Pancreas (tissue), 10 donors: ENCODE results near the gene RAPGEFL1. TPM values are rescaled to one million over a fixed set of nuclear protein-coding genes. Genes with fewer than 3 reads are reported as not detected.

ENCODE experiments used
- ATAC-seq, 4 donors: fragments of 200-7000 bp; cut with Tn5 transposase; one replicate each; pipeline versions ENCODE4 v1.8.0 to v1.9.1; 2020; ENCODE audit warnings: mild to moderate bottlenecking in 4 of 4, moderate library complexity in 4 of 4
- DNase-seq, 6 donors: peaks; one replicate each; pipeline ENCODE4 v3.0.0-alpha.2; 2020
- FAIRE-seq: peaks from 2 replicates; lab custom pipeline; 2012; peaks lifted over from hg19 to GRCh38; lab: Jason Lieb, UNC
- H3K27ac ChIP-seq, 4 donors: fragments of 200-600 bp; sonication (generic); 1 replicate in 3 of 4; 2 replicates in 1 of 4; pipeline versions ENCODE4 v1.5.0 to v1.8.0; 2020
- H3K27me3 ChIP-seq, 4 donors: fragments of 200-600 bp; one replicate each; pipeline ENCODE4 v1.8.0; 2021
- H3K36me3 ChIP-seq, 3 donors: fragments of 200-600 bp; sonication (generic) in 1 of 3; one replicate each; pipeline versions ENCODE4 v1.5.0 to v1.8.0; 2020 to 2021
- H3K4me1 ChIP-seq, 3 donors: fragments of 200-600 bp; one replicate each; pipeline ENCODE4 v1.8.0; 2021
- H3K4me3 ChIP-seq, 4 donors: fragments of 200-600 bp; sonication (generic) in 2 of 4; one replicate each; pipeline versions ENCODE4 v1.5.0 to v1.8.0; 2020 to 2021
- H3K9me3 ChIP-seq, 4 donors: fragments of 200-600 bp; one replicate each; pipeline ENCODE4 v1.8.0; 2021
- WGBS, 2 donors: extraction: QIAGEN DNeasy Blood & Tissue Kit; methylation state at CpG; one replicate each; pipeline ENCODE4 v1.1.7; 2013; 5-methylcytosine and 5-hydroxymethylcytosine counted together
- intact Hi-C, 3 donors: fragments of 100-400 bp; cut with DNase I; formaldehyde crosslinking; loops; one replicate each; pipeline versions ENCODE4 v1.11.1 to v1.14.2; 2022
- polyA plus RNA-seq, 2 donors: library from polyadenylated mRNA; stranded (reverse); fragments of 200-250 nt; gene quantifications; one replicate each; pipeline ENCODE4 v1.2.3, GENCODE V29; 2013
- total RNA-seq, 6 donors: library from RNA; stranded (reverse); fragmentation: NEBNext Ultra II Directional in 4 of 6; extraction: Animal tissue kit (Norgen Biotek cat#: 25700) in 4 of 6; gene quantifications; one replicate each; pipeline versions ENCODE4 v1.2.1 to v1.2.4, GENCODE V29; 2021 to 2023
- TF ChIP-seq, protein P1 (sequence below), 4 donors: fragments of 200-600 bp; sonication (generic) in 3 of 4; IDR thresholded peaks; one replicate each; pipeline versions ENCODE4 v1.5.0 to v1.8.0; 2021; ENCODE audit warnings: antibody characterized with exemption in 4 of 4
- donor health status: healthy with polysubstance abuse.
- donor health status: DM: no; HTN: no; CAD: no; lungs with moderate emphysema.
- donor health status: DM: no; HTN: no; CAD: no.
- donor health status: control.
- donor health status: control.
- donor health status: Bipolar disorder and iron deficiency.
- donor health status: DM: yes; HTN: yes; CAD: no.
- donor health status: DM: no; HTN: no; CAD: no.
- donor health status: DM: no; HTN: no; CAD: no.
- donor health status: DM: yes; HTN: yes; CAD: no.

The RAPGEFL1 gene
- total and polyA plus RNA-seq, 8 donors = 2.6 to 10.6 (median 4.4) TPM

DNA sequence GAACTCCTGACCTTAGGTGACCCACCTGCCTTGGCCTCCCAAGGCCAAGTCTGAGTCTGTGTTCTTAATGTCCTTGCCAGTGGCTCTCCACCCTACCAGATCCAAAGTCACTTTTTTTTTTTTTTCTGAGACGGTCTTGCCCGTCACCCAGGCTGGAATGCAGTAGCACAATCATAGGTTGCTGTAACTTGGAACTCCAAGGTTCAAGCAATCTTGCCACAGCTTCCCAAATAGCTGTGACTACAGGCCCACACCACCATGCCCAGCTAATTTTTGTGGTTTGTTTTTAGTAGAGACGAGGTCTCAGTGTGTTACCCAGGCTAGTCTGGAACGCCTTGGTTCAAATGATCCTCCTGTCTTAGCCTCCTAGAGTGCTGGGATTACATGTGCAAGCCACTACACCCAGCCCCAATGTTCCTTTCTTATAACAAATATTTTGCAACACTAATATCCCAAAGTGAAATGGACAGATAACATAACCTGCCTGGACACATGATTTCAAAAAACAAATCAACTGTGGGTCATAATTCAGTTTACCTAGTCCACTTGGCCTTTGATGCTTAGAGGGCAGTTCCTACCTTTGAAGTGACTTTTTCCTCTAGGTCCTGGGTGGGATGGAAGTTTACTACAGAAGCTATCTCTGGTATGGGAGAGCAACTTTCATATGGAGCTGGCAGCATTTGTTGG, 4.0 kb upstream of the RAPGEFL1 start:
- Histone ChIP-seq H3K27me3 (no peaks in the 10 kb centered on the region), H3K4me3 (no peak overlapping the region), H3K4me1 (peaks cover 0 to 8% (median 0%) of the 10 kb centered on the region in 3 donors), H3K9me3 (no peaks in the 10 kb centered on the region), H3K36me3 (peaks cover 6 to 27% (median 22%) of the 10 kb centered on the region in 3 donors), H3K27ac (no peak overlapping the region)
- FAIRE-seq = no peak
- intact Hi-C loops = no loop called here
- no peak for DNase-seq
- TF ChIP-seq, protein P1, sequence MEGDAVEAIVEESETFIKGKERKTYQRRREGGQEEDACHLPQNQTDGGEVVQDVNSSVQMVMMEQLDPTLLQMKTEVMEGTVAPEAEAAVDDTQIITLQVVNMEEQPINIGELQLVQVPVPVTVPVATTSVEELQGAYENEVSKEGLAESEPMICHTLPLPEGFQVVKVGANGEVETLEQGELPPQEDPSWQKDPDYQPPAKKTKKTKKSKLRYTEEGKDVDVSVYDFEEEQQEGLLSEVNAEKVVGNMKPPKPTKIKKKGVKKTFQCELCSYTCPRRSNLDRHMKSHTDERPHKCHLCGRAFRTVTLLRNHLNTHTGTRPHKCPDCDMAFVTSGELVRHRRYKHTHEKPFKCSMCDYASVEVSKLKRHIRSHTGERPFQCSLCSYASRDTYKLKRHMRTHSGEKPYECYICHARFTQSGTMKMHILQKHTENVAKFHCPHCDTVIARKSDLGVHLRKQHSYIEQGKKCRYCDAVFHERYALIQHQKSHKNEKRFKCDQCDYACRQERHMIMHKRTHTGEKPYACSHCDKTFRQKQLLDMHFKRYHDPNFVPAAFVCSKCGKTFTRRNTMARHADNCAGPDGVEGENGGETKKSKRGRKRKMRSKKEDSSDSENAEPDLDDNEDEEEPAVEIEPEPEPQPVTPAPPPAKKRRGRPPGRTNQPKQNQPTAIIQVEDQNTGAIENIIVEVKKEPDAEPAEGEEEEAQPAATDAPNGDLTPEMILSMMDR (IDR thresholded peaks at IDR 0.05) = no peak
- 90 to 93% methylated on average over 4 of the region's 4 CpGs for WGBS, 2 donors
- ATAC-seq = no peak

DNA sequence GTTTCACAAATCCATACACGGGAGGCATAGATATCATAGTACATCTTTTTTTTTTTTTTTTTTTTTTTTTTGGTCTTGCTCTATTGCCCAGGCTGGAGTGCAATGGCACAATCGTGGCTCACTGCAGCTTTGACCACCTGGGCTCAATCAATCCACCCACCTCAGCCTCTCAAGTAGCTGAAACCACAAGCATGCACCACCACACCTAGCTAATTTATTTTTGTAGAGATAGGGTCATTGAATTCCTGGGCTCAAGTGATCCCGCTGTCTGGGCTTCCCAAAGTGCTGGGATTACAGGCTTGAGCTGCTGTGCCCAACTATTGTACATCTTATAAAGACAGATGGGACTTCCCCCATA, 3.5 kb upstream of the RAPGEFL1 start:
- FAIRE-seq = no peak
- no peak overlapping the region for H3K27ac ChIP-seq
- no peaks in the 10 kb centered on the region for H3K27me3 ChIP-seq
- ATAC-seq = no peak
- intact Hi-C loops = no loop called here
- H3K4me3 ChIP-seq = no peak overlapping the region
- peaks cover 6 to 27% (median 22%) of the 10 kb centered on the region in 3 donors for H3K36me3 ChIP-seq
- H3K9me3 ChIP-seq = no peaks in the 10 kb centered on the region
- peaks cover 0 to 8% (median 0%) of the 10 kb centered on the region in 3 donors for H3K4me1 ChIP-seq
- WGBS, 2 donors = 68 to 69% methylated on average over 3 of the region's 3 CpGs
- DNase-seq = no peak
- TF ChIP-seq, protein P1 (IDR thresholded peaks at IDR 0.05) = no peak

DNA sequence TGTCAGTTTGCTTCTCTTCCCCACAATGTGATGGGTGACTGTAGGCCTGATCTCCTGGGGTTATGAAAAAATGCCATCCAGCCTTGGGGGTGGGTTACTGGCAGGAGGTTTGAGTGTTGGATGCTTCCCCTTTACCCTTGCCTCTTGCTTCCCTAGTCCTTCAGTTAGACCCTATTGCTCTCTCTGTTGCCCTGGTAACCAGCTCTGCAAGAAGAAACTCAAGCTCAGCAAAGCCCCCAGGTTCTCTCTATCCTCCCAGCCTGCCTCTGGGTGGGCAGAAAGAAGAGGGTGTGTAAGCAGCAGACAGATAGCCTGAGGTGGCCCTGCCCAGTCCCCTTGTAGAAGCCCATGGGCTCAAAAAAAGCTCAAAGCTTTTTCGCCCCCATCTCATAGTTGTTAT, 2.8 kb upstream of the RAPGEFL1 start:
- TF ChIP-seq, protein P1 (IDR thresholded peaks at IDR 0.05) = no peak
- intact Hi-C loops = no loop called here
- H3K9me3 ChIP-seq = no peaks in the 10 kb centered on the region
- H3K4me3 ChIP-seq = no peak overlapping the region
- peaks cover 6 to 21% (median 20%) of the 10 kb centered on the region in 3 donors for H3K36me3 ChIP-seq
- ATAC-seq (no peak), DNase-seq (no peak), FAIRE-seq (no peak)
- no peaks in the 10 kb centered on the region for H3K27me3 ChIP-seq
- no peak overlapping the region for H3K27ac ChIP-seq
- 89 to 100% methylated on average over 1 of the region's 1 CpG for WGBS, 2 donors
- H3K4me1 ChIP-seq = peaks cover 0 to 8% (median 0%) of the 10 kb centered on the region in 3 donors

DNA sequence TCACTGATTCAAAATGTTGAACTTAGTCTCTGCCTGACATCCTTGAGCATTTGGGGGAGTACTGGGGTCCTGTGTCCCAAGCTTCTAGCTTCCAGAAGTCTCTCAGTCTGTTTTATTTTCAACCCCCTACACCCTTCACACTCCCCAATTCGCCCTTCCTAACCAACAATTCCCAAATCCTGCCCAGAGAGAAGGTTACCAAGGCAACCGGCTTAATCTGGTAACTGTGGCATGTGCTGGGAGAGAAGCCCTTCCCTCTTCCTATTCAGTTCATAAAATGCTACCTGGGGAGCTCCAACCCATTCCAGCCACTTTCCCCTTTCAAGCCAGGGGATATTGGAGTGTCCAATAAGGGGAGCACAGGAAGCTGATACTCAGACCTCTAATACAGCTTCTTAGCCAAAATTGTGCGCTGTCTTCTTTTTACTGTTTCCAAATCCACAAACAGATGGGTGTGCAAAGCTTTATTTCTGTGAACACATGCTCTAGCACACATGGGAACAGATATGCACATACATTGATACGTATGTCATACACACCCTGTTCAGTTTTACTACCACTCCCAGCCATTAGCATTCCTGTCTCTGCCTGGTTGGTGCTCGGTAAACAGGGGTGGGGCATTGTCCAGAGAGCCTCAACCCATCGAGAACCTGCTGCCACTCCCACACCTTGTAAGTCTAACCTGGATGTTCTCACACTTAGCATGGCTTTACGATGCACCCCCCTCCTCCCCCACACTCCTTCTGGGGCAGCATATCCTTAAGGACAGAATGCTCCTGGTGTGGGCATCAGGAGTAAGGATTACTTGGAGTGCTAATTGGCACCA, 1.1 kb upstream of the RAPGEFL1 start:
- Histone ChIP-seq H3K27me3 (no peaks in the 10 kb centered on the region), H3K4me3 (no peak overlapping the region), H3K4me1 (peaks cover 0 to 10% (median 0%) of the 10 kb centered on the region in 3 donors), H3K36me3 (peaks cover 0 to 9% (median 6%) of the 10 kb centered on the region in 3 donors), H3K27ac (no peak overlapping the region), H3K9me3 (no peaks in the 10 kb centered on the region)
- DNase-seq = no peak
- FAIRE-seq = no peak
- no peak for ATAC-seq
- 76 to 82% methylated on average over 7 of the region's 7 CpGs for WGBS, 2 donors
- TF ChIP-seq, protein P1 (IDR thresholded peaks at IDR 0.05) = no peak
- intact Hi-C loops = no loop called here
